Effector memory CD4-positive, alpha-beta T cell (primary cell): ENCODE data around the gene OXNAD1.
A peak's percentile ranks its signal among the peaks of the same experiment; 100 is the strongest.

Experiments
- DNase-seq, 3 donors: peaks; one replicate each; pipeline ENCODE4 v3.0.0-alpha.2; 2020
- H3K27ac ChIP-seq: 2 replicates; pipeline ENCODE4 v1.7.0; 2013; ENCODE audit warnings: mild to moderate bottlenecking, low read length, moderate library complexity; ENCODE audit not compliant: insufficient read depth, poor library complexity, severe bottlenecking
- H3K27me3 ChIP-seq: replicated peaks from 2 replicates; pipeline ENCODE4 v1.7.0; 2013; ENCODE audit warnings: mild to moderate bottlenecking, low read length; ENCODE audit not compliant: insufficient read depth, control insufficient read depth, poor library complexity, severe bottlenecking
- H3K36me3 ChIP-seq: 2 replicates; pipeline ENCODE4 v1.7.0; 2013; ENCODE audit warnings: mild to moderate bottlenecking, low read length, moderate library complexity; ENCODE audit not compliant: control insufficient read depth, insufficient read depth
- H3K4me1 ChIP-seq: 2 replicates; pipeline ENCODE4 v1.7.0; 2013; ENCODE audit warnings: low read length, mild to moderate bottlenecking; ENCODE audit not compliant: control insufficient read depth, insufficient read depth, poor library complexity, severe bottlenecking
- H3K4me3 ChIP-seq: 2 replicates; pipeline ENCODE4 v1.7.0; 2013; ENCODE audit warnings: low read length, low read depth, mild to moderate bottlenecking; ENCODE audit not compliant: insufficient read depth, poor library complexity, severe bottlenecking
- H3K9me3 ChIP-seq: 2 replicates; pipeline ENCODE4 v1.7.0; 2013; ENCODE audit warnings: mild to moderate bottlenecking, low read length, moderate library complexity; ENCODE audit not compliant: control insufficient read depth

OXNAD1 gene

GRCh38 chr3:16289144-16289889 is 24.3 kb downstream of the OXNAD1 start:
- Histone ChIP-seq H3K4me3 (peak overlapping the region; percentile 59), H3K27ac (peak overlapping the region; percentile 81), H3K9me3 (no peaks in the 10 kb centered on the region), H3K36me3 (no peaks in the 10 kb centered on the region), H3K4me1 (peaks cover 40% of the 10 kb centered on the region), H3K27me3 (no peaks in the 10 kb centered on the region)
- no peak for DNase-seq

DNA sequence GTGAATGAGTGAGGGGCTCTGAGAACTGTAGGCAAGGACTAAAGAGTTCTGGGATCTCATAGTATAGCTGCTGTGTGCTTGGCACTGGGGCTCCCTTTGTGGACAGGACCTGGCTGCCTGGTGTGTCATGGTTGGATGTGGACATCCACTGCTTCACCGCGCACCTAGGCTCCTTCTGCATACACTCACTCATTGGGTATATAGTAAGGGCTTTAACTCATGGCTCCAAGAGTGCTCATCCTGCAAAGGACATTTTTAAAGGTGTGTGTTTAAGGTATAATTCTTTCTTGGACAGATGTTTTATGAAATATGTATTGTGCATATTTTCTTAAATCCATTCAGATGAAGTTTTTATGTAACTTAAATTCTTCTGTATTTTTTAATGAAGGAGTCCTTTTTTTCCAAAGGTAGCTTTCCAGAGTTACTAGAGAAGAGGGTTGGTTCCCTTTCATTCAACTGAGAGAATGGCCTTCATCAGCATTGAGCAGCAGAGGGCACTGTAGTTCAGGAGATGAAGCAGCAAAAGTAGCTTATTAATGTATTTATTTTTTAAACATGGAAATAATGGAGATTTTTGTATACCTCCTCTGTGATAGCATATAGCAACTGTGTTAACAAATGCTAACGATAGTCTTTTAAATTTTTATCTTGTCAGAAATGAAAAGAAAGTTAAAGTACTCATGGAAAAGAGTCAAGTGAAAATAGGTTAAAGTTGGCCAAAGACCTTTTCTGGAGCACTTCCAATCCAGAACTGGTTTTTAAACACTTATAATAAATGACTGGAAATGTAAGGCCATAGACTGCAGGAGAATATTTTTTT is 25.2 kb downstream of the OXNAD1 start:
- H3K4me1 ChIP-seq = peaks cover 40% of the 10 kb centered on the region
- no peaks in the 10 kb centered on the region for H3K36me3 ChIP-seq
- peak overlapping the region; percentile 81 for H3K27ac ChIP-seq
- H3K4me3 ChIP-seq = peak overlapping the region; percentile 59
- no peaks in the 10 kb centered on the region for H3K9me3 ChIP-seq
- peak; percentile 23 to 40 (median 31) for DNase-seq
- no peaks in the 10 kb centered on the region for H3K27me3 ChIP-seq

DNA sequence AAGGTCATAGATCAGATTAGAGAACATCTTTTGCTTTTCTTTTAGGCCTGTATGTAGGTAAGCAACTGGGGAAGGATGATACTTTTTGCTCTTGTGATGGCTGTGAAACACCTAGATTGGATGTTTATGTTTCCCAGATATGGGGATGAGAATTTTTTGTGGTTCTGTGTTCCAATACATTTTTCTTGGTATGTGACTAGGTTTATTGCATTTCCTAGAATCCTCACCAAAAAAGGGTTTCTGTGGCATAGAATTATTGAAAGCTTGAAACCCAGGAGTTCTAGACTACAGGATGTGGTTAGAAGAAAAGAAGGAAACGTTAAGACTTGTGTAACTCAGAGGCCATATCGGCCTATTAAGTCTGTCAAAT is 25.8 kb downstream of the OXNAD1 start:
- Histone ChIP-seq H3K4me3 (peak overlapping the region; percentile 59), H3K9me3 (no peaks in the 10 kb centered on the region), H3K36me3 (peaks cover under 1% of the 10 kb centered on the region), H3K4me1 (peaks cover 34% of the 10 kb centered on the region), H3K27me3 (no peaks in the 10 kb centered on the region), H3K27ac (peak overlapping the region; percentile 81)
- no peak for DNase-seq

- no peaks in the 10 kb centered on the region for H3K9me3 ChIP-seq
- H3K36me3 ChIP-seq = peaks cover 16% of the 10 kb centered on the region
- DNase-seq = no peak
- peaks cover 35% of the 10 kb centered on the region for H3K4me1 ChIP-seq
- H3K4me3 ChIP-seq = peak overlapping the region; percentile 11
- H3K27ac ChIP-seq = peak overlapping the region; percentile 24
- H3K27me3 ChIP-seq = no peaks in the 10 kb centered on the region
Observed at GRCh38 chr3:16294844-16295243, 29.8 kb downstream of the OXNAD1 start.

DNA sequence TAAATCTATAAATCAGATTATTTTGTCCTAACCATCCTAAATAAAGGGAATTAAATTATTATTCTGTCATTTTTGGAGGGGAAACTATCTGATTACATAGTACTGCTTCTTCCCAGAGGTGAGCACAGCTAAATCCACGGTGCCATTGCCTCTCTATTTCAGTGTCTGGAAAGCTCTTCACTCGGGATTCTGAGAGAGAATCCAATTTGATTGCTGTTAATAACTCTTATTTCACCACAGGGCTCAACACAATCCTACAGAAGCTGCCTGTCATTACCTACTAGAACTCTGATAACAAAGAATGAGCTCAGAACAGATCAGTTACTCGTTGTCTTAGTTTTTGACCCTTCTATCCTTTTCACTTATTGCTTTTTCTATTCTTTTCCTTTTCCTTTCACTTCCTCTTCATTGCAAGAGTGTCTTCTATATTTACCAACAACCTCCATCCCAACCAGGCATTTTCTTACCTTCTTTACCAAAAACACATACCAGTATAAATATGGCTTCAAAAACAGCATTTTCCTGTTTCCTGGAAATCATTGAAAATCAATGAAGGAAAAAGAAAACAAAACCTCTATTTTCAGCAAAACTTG is 30.4 kb downstream of the OXNAD1 start:
- peaks cover 36% of the 10 kb centered on the region for H3K4me1 ChIP-seq
- no peak overlapping the region for H3K4me3 ChIP-seq
- H3K9me3 ChIP-seq = no peaks in the 10 kb centered on the region
- H3K27ac ChIP-seq = peak overlapping the region; percentile 24
- DNase-seq = no peak
- no peaks in the 10 kb centered on the region for H3K27me3 ChIP-seq
- H3K36me3 ChIP-seq = peaks cover 16% of the 10 kb centered on the region

GRCh38 chr3:16297997-16298885 is 33.2 kb downstream of the OXNAD1 start:
- Histone ChIP-seq H3K27me3 (no peaks in the 10 kb centered on the region), H3K4me3 (no peak overlapping the region), H3K36me3 (peaks cover 16% of the 10 kb centered on the region), H3K4me1 (peaks cover 57% of the 10 kb centered on the region), H3K27ac (peak overlapping the region; percentile 47), H3K9me3 (no peaks in the 10 kb centered on the region)
- no peak for DNase-seq

- peaks cover 62% of the 10 kb centered on the region for H3K4me1 ChIP-seq
- peaks cover 16% of the 10 kb centered on the region for H3K36me3 ChIP-seq
- H3K27ac ChIP-seq = peak overlapping the region; percentile 71
Observed at GRCh38 chr3:16298891-16299290, 33.9 kb downstream of the OXNAD1 start.

DNA sequence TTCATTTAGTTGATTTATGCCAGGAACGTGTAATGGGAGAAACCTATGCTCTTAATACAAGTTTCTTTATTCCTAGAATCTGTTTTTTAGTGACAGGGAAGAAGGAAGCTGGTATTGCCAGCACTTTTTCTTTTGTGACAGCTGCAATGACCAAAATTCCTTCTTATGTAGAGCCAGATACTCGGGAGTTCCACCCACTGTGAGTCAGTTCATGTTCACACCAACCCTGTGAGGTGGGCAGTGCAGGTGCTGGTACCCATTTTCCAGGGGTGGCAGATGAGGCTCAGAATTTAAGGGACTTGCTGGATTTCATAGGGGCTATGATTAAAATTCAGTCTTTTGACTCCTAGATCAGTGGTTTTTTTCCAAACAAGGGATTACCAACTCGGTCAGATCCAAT is 34.7 kb downstream of the OXNAD1 start:
- Histone ChIP-seq H3K4me1 (peaks cover 66% of the 10 kb centered on the region), H3K27ac (peak overlapping the region; percentile 71)

More at GRCh38 chr3:16298891-16299290, 33.9 kb downstream of the OXNAD1 start:
- Histone ChIP-seq H3K4me3 (no peak overlapping the region), H3K27me3 (no peaks in the 10 kb centered on the region), H3K9me3 (no peaks in the 10 kb centered on the region)
- no peak for DNase-seq

GRCh38 chr3:16300307-16300706 is 35.3 kb downstream of the OXNAD1 start:
- peak overlapping the region; percentile 33 for H3K4me3 ChIP-seq
- peaks cover 19% of the 10 kb centered on the region for H3K36me3 ChIP-seq

More for the DNA sequence above, 34.7 kb downstream of the OXNAD1 start:
- no peak overlapping the region for H3K4me3 ChIP-seq
- no peak for DNase-seq
- peaks cover 16% of the 10 kb centered on the region for H3K36me3 ChIP-seq
- H3K9me3 ChIP-seq = no peaks in the 10 kb centered on the region
- H3K27me3 ChIP-seq = no peaks in the 10 kb centered on the region

More at GRCh38 chr3:16300307-16300706, 35.3 kb downstream of the OXNAD1 start:
- Histone ChIP-seq H3K27me3 (no peaks in the 10 kb centered on the region), H3K27ac (peak overlapping the region; percentile 71), H3K9me3 (no peaks in the 10 kb centered on the region), H3K4me1 (peaks cover 69% of the 10 kb centered on the region)
- no peak for DNase-seq
